CD4-positive, alpha-beta memory T cell (primary cell): ENCODE results near the gene ZNF804A. TPM values are rescaled to one million over a fixed set of nuclear protein-coding genes. Genes with fewer than 3 reads are reported as not detected.
A peak's percentile ranks its signal among the peaks of the same experiment; 100 is the strongest.

Experiments
- CTCF ChIA-PET: fragments of 350-600 bp; sonication (Branson Sonifier 250); formaldehyde crosslinking; loops from one replicate; lab custom pipeline; 2021; ENCODE audit warnings: inconsistent platforms; ENCODE audit not compliant: partially characterized antibody; lab: Charles Lee
- POLR2A ChIA-PET: fragments of 350-600 bp; sonication (Branson Sonifier 250); formaldehyde crosslinking; loops from one replicate; lab custom pipeline; 2021; ENCODE audit not compliant: partially characterized antibody; lab: Charles Lee
- DNase-seq, 5 donors: peaks; one replicate each; pipeline versions ENCODE4 v3.0.0 to v3.0.0-alpha.2; 2020 to 2022; ENCODE audit warnings: mixed read lengths in 1 of 5
- H3K27ac ChIP-seq: one replicate; pipeline ENCODE4 v1.7.0; 2013; ENCODE audit warnings: low read depth, low read length
- H3K27me3 ChIP-seq: 2 replicates; pipeline ENCODE4 v1.7.0; 2013; ENCODE audit warnings: mild to moderate bottlenecking, low read length, moderate library complexity; ENCODE audit not compliant: insufficient read depth
- H3K36me3 ChIP-seq: 2 replicates; pipeline ENCODE4 v1.7.0; 2013; ENCODE audit warnings: mild to moderate bottlenecking, low read length, moderate library complexity; ENCODE audit not compliant: insufficient read depth
- H3K4me1 ChIP-seq: 2 replicates; pipeline ENCODE4 v1.7.0; 2013; ENCODE audit warnings: mild to moderate bottlenecking, low read length, moderate library complexity; ENCODE audit not compliant: insufficient read depth
- H3K4me3 ChIP-seq, 2 donors: one replicate each; pipeline ENCODE4 v1.7.0; 2013; ENCODE audit warnings: low read length in 2 of 2, mild to moderate bottlenecking in 1 of 2
- H3K9me3 ChIP-seq, 2 donors: one replicate each; pipeline ENCODE4 v1.7.0; 2013; ENCODE audit warnings: low read length in 2 of 2, control low read depth in 1 of 2; ENCODE audit not compliant: control insufficient read depth in 1 of 2
- H3K27ac Mint-ChIP-seq, 7 donors: one replicate each; pipeline ENCODE4 v1.8.0; 2020 to 2021; ENCODE audit warnings: mixed read lengths in 7 of 7, mild to moderate bottlenecking in 6 of 7, inconsistent platforms in 3 of 7, moderate library complexity in 3 of 7
- H3K27me3 Mint-ChIP-seq, 2 donors: one replicate each; pipeline ENCODE4 v1.8.0; 2020 to 2021; ENCODE audit warnings: mixed read lengths in 2 of 2
- H3K36me3 Mint-ChIP-seq, 2 donors: one replicate each; pipeline ENCODE4 v1.8.0; 2020 to 2021; ENCODE audit warnings: mixed read lengths in 2 of 2, inconsistent platforms in 1 of 2, mild to moderate bottlenecking in 1 of 2
- H3K4me1 Mint-ChIP-seq, 4 donors: one replicate each; pipeline ENCODE4 v1.8.0; 2020 to 2021; ENCODE audit warnings: mixed read lengths in 4 of 4, mild to moderate bottlenecking in 1 of 4
- H3K4me3 Mint-ChIP-seq, 8 donors: one replicate each; pipeline ENCODE4 v1.8.0; 2020 to 2021; ENCODE audit warnings: mixed read lengths in 8 of 8, mild to moderate bottlenecking in 7 of 8, moderate library complexity in 6 of 8, inconsistent platforms in 3 of 8
- H3K9me3 Mint-ChIP-seq, 8 donors: one replicate each; pipeline ENCODE4 v1.8.0; 2020 to 2021; ENCODE audit warnings: mixed read lengths in 8 of 8, mild to moderate bottlenecking in 5 of 8, inconsistent platforms in 3 of 8, moderate library complexity in 1 of 8
- intact Hi-C: fragments of 100-400 bp; cut with micrococcal nuclease; formaldehyde crosslinking; loops from one replicate; pipeline ENCODE4 v1.15.1; 2023
- polyA plus RNA-seq, 2 donors: library from polyadenylated mRNA; unstranded; fragments of 300-500 nt; fragmentation: Illumina TruSeq; gene quantifications; one replicate each; pipeline ENCODE4 v1.2.3, GENCODE V29; 2021
- total RNA-seq, 2 experiments: library from RNA; stranded (reverse); gene quantifications; one replicate each; pipeline ENCODE4 v1.2.3, GENCODE V29; 2021

Gene ZNF804A
- total RNA-seq (under 1 TPM in 1 of 2 experiments, not detected in 1; 0.06 TPM), polyA plus RNA-seq (under 1 TPM in 1 of 2 donors, not detected in 1; 0.05 TPM)

- intact Hi-C loops = no loop called here
- no peak for DNase-seq
- Histone ChIP-seq H3K4me1 (no peaks in the 10 kb centered on the region), H3K4me3 (no peak within 1 kb of the TSS), H3K27ac (no peak within 1 kb of the TSS), H3K9me3 (no peaks in the 10 kb centered on the region), H3K27me3 (peaks cover 8% of the 10 kb centered on the region), H3K36me3 (no peaks in the 10 kb centered on the region)
- Mint-ChIP-seq H3K9me3 (peaks cover 0 to 19% (median 2%) of the 10 kb centered on the region in 8 donors), H3K27ac (peak within 1 kb of the TSS in 1 of 7 donors; percentile 21), H3K4me3 (peak within 1 kb of the TSS in 7 of 8 donors; percentile 43 to 77 (median 57)), H3K36me3 (peaks cover 0 to 4% of the 10 kb centered on the region in 2 donors), H3K4me1 (peaks cover 2 to 14% (median 11%) of the 10 kb centered on the region in 4 donors), H3K27me3 (peaks cover 24 to 35% of the 10 kb centered on the region in 2 donors)
- ChIA-PET CTCF (no interaction called here), POLR2A (no interaction called here)
Measured at GRCh38 chr2:184598316-184599053, at the start of gene ZNF804A. ZNF804A (plus strand) TSS chr2:184598529; CDS start chr2:184598960, 431 bp downstream.

- Mint-ChIP-seq H3K4me3 (no peak overlapping the region), H3K36me3 (no peaks in the 10 kb centered on the region), H3K27me3 (no peaks in the 10 kb centered on the region), H3K27ac (no peak overlapping the region), H3K4me1 (no peaks in the 10 kb centered on the region), H3K9me3 (peaks cover 0 to 4% (median 0%) of the 10 kb centered on the region in 8 donors)
- no peak overlapping the region for H3K27ac ChIP-seq
- DNase-seq = no peak
- H3K4me1 ChIP-seq = no peaks in the 10 kb centered on the region
- POLR2A ChIA-PET = no interaction called here
- CTCF ChIA-PET = no interaction called here
- H3K9me3 ChIP-seq = no peaks in the 10 kb centered on the region
- H3K4me3 ChIP-seq = no peak overlapping the region
- H3K27me3 ChIP-seq = no peaks in the 10 kb centered on the region
- no peaks in the 10 kb centered on the region for H3K36me3 ChIP-seq
- intact Hi-C loops = no loop called here
Measured at GRCh38 chr2:184549153-184549552, 49.2 kb upstream of the ZNF804A start.

GRCh38 chr2:184551626-184552025, 46.7 kb upstream of the ZNF804A start:
- H3K4me3 Mint-ChIP-seq = no peak overlapping the region
- H3K27ac ChIP-seq = no peak overlapping the region
- H3K4me1 ChIP-seq = no peaks in the 10 kb centered on the region
- peaks cover 0 to 2% (median 0%) of the 10 kb centered on the region in 8 donors for H3K9me3 Mint-ChIP-seq
- no peak overlapping the region for H3K4me3 ChIP-seq
- no peak for DNase-seq
- no peaks in the 10 kb centered on the region for H3K36me3 ChIP-seq
- no peaks in the 10 kb centered on the region for H3K36me3 Mint-ChIP-seq
- no peaks in the 10 kb centered on the region for H3K9me3 ChIP-seq
- POLR2A ChIA-PET = no interaction called here
- H3K27ac Mint-ChIP-seq = no peak overlapping the region
- CTCF ChIA-PET = no interaction called here
- intact Hi-C loops = no loop called here
- no peaks in the 10 kb centered on the region for H3K4me1 Mint-ChIP-seq
- H3K27me3 Mint-ChIP-seq = no peaks in the 10 kb centered on the region
- no peaks in the 10 kb centered on the region for H3K27me3 ChIP-seq

DNA sequence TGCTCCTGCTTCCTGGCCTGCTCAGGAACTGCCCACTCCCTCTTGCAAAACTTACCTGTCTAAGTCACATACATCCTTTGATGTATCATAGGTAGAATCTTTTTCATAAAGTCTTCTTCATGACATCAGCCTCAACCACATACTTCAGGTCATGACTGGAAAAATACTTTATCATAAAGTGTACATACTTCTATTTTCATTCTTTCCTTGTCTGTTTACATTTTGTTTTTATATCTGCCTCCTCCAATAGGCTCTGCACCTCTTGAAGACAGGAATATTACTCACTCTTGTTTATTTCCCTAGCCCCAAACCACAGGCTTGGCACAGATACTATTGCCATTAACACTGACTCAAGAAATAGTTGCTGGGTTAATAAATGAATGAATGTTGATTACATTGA, 43.6 kb upstream of the ZNF804A start:
- Mint-ChIP-seq H3K36me3 (no peaks in the 10 kb centered on the region), H3K27ac (no peak overlapping the region), H3K4me1 (no peaks in the 10 kb centered on the region), H3K4me3 (no peak overlapping the region), H3K9me3 (peaks cover 0 to 2% (median 0%) of the 10 kb centered on the region in 8 donors), H3K27me3 (no peaks in the 10 kb centered on the region)
- intact Hi-C loops = no loop called here
- H3K36me3 ChIP-seq = no peaks in the 10 kb centered on the region
- POLR2A ChIA-PET = no interaction called here
- H3K9me3 ChIP-seq = no peaks in the 10 kb centered on the region
- H3K27me3 ChIP-seq = no peaks in the 10 kb centered on the region
- H3K27ac ChIP-seq = no peak overlapping the region
- no peaks in the 10 kb centered on the region for H3K4me1 ChIP-seq
- CTCF ChIA-PET = no interaction called here
- no peak overlapping the region for H3K4me3 ChIP-seq
- DNase-seq = no peak

- no peak for DNase-seq
Measured at GRCh38 chr2:184555352-184555751, 43.0 kb upstream of the ZNF804A start.

GRCh38 chr2:184556639-184557038, 41.7 kb upstream of the ZNF804A start:
- Histone ChIP-seq H3K27me3 (no peaks in the 10 kb centered on the region), H3K9me3 (no peaks in the 10 kb centered on the region), H3K27ac (no peak overlapping the region), H3K36me3 (no peaks in the 10 kb centered on the region), H3K4me1 (no peaks in the 10 kb centered on the region), H3K4me3 (no peak overlapping the region)
- intact Hi-C loops = no loop called here
- Mint-ChIP-seq H3K4me3 (no peak overlapping the region), H3K36me3 (no peaks in the 10 kb centered on the region), H3K27me3 (no peaks in the 10 kb centered on the region), H3K4me1 (no peaks in the 10 kb centered on the region), H3K27ac (no peak overlapping the region), H3K9me3 (peaks cover 0 to 4% (median 0%) of the 10 kb centered on the region in 8 donors)
- no peak for DNase-seq
- ChIA-PET POLR2A (no interaction called here), CTCF (no interaction called here)

More at GRCh38 chr2:184555352-184555751, 43.0 kb upstream of the ZNF804A start:
- Mint-ChIP-seq H3K27ac (no peak overlapping the region), H3K27me3 (no peaks in the 10 kb centered on the region), H3K9me3 (peaks cover 0 to 2% (median 0%) of the 10 kb centered on the region in 8 donors), H3K36me3 (no peaks in the 10 kb centered on the region), H3K4me3 (no peak overlapping the region), H3K4me1 (no peaks in the 10 kb centered on the region)
- no peaks in the 10 kb centered on the region for H3K4me1 ChIP-seq
- intact Hi-C loops = no loop called here
- ChIA-PET CTCF (no interaction called here), POLR2A (no interaction called here)
- no peak overlapping the region for H3K4me3 ChIP-seq
- H3K27me3 ChIP-seq = no peaks in the 10 kb centered on the region
- no peak overlapping the region for H3K27ac ChIP-seq
- H3K36me3 ChIP-seq = no peaks in the 10 kb centered on the region
- H3K9me3 ChIP-seq = no peaks in the 10 kb centered on the region

- H3K27me3 Mint-ChIP-seq = no peaks in the 10 kb centered on the region
- no peaks in the 10 kb centered on the region for H3K36me3 Mint-ChIP-seq
- no peak overlapping the region for H3K4me3 Mint-ChIP-seq
- Histone ChIP-seq H3K9me3 (no peaks in the 10 kb centered on the region), H3K36me3 (no peaks in the 10 kb centered on the region), H3K4me3 (no peak overlapping the region), H3K27ac (no peak overlapping the region), H3K27me3 (no peaks in the 10 kb centered on the region), H3K4me1 (no peaks in the 10 kb centered on the region)
- no peak overlapping the region for H3K27ac Mint-ChIP-seq
- ChIA-PET CTCF (no interaction called here), POLR2A (no interaction called here)
- H3K4me1 Mint-ChIP-seq = no peaks in the 10 kb centered on the region
- intact Hi-C loops = no loop called here
- no peak for DNase-seq
- H3K9me3 Mint-ChIP-seq = peaks cover 0 to 5% (median under 1%) of the 10 kb centered on the region in 8 donors
Measured at GRCh38 chr2:184558713-184559464, 39.4 kb upstream of the ZNF804A start.
